ENCODE data around the gene PPIL6.

The PPIL6 gene

DNA sequence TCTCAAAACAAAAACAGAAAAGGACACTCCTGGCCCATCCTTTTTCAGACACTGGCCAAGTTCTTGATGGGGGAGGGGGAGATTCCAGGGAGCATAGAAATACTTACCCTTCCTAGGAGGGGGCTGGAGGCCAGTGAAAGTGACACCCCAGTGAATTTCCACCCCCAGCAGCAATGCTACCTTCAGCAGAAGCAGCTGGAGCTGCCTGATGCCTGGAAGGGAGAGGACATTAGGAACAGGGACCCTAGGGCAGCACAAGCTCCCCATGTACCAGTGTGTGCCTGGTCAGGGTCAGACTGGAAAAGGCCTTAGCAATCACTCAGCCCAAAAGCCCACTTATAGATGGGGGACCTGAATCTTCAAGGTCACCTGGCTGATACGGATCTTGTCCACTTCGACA lies 12.7 kb upstream of the PPIL6 start:
- TF ChIP-seq CSDC2 (CRISPR knock-in tag; IDR thresholded peaks at IDR 0.05) (no peak), ZNF565 (CRISPR knock-in tag; conservative IDR thresholded peaks at IDR 0.05; ENCODE audit: low read depth) (no peak), TSHZ2 (CRISPR knock-in tag; IDR thresholded peaks at IDR 0.05) (no peak), TCF4 (CRISPR knock-in tag; IDR thresholded peaks at IDR 0.05; ENCODE audit: borderline replicate concordance) (no peak), ESRRG (CRISPR knock-in tag; IDR thresholded peaks at IDR 0.05) (no peak), PPARA (CRISPR knock-in tag; IDR thresholded peaks at IDR 0.05; ENCODE audit: borderline replicate concordance) (no peak), CREB5 (CRISPR knock-in tag; IDR thresholded peaks at IDR 0.05; ENCODE audit: low read depth) (no peak), SNAI2 (CRISPR knock-in tag; IDR thresholded peaks at IDR 0.05) (no peak), ZC3H10 (CRISPR knock-in tag; IDR thresholded peaks at IDR 0.05) (no peak), ZNF70 (CRISPR knock-in tag; IDR thresholded peaks at IDR 0.05) (no peak), GLIS3 (CRISPR knock-in tag; IDR thresholded peaks at IDR 0.05) (no peak)
- TF ChIP-seq, protein P1, sequence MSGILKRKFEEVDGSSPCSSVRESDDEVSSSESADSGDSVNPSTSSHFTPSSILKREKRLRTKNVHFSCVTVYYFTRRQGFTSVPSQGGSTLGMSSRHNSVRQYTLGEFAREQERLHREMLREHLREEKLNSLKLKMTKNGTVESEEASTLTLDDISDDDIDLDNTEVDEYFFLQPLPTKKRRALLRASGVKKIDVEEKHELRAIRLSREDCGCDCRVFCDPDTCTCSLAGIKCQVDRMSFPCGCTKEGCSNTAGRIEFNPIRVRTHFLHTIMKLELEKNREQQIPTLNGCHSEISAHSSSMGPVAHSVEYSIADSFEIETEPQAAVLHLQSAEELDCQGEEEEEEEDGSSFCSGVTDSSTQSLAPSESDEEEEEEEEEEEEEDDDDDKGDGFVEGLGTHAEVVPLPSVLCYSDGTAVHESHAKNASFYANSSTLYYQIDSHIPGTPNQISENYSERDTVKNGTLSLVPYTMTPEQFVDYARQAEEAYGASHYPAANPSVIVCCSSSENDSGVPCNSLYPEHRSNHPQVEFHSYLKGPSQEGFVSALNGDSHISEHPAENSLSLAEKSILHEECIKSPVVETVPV (CRISPR knock-in tag; IDR thresholded peaks at IDR 0.05) = no peak
- TF ChIP-seq, protein P2, sequence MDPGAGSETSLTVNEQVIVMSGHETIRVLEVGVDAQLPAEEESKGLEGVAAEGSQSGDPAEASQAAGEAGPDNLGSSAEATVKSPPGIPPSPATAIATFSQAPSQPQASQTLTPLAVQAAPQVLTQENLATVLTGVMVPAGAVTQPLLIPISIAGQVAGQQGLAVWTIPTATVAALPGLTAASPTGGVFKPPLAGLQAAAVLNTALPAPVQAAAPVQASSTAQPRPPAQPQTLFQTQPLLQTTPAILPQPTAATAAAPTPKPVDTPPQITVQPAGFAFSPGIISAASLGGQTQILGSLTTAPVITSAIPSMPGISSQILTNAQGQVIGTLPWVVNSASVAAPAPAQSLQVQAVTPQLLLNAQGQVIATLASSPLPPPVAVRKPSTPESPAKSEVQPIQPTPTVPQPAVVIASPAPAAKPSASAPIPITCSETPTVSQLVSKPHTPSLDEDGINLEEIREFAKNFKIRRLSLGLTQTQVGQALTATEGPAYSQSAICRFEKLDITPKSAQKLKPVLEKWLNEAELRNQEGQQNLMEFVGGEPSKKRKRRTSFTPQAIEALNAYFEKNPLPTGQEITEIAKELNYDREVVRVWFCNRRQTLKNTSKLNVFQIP (CRISPR knock-in tag; IDR thresholded peaks at IDR 0.05; ENCODE audit: borderline replicate concordance, low read depth) = no peak
- ATAC-seq = no peak

- ATAC-seq = no peak
- TF ChIP-seq, protein P2 (CRISPR knock-in tag; IDR thresholded peaks at IDR 0.05; ENCODE audit: borderline replicate concordance, low read depth) = no peak
- TF ChIP-seq PATZ1 (CRISPR knock-in tag; IDR thresholded peaks at IDR 0.05; ENCODE audit: borderline replicate concordance) = no peak
- TF ChIP-seq, protein P1 (CRISPR knock-in tag; IDR thresholded peaks at IDR 0.05) = no peak
- no peak for TF ChIP-seq TSHZ2 (CRISPR knock-in tag; IDR thresholded peaks at IDR 0.05)
- no peak for TF ChIP-seq TCF4 (CRISPR knock-in tag; IDR thresholded peaks at IDR 0.05; ENCODE audit: borderline replicate concordance)
- TF ChIP-seq OSR1 (CRISPR knock-in tag; IDR thresholded peaks at IDR 0.05) = no peak
- no peak for TF ChIP-seq ISL1 (CRISPR knock-in tag; IDR thresholded peaks at IDR 0.05)
- no peak for TF ChIP-seq ZC3H10 (CRISPR knock-in tag; IDR thresholded peaks at IDR 0.05)
- TF ChIP-seq ZNF8 (CRISPR knock-in tag; IDR thresholded peaks at IDR 0.05) = no peak
- TF ChIP-seq RARB (CRISPR knock-in tag; IDR thresholded peaks at IDR 0.05) = no peak
Observed at GRCh38 chr6:109452181-109452580, 11.8 kb upstream of the PPIL6 start.
